K562 (cell line): ENCODE results near the gene GRIN1. TPM values are rescaled to one million over a fixed set of nuclear protein-coding genes. Genes with fewer than 3 reads are reported as not detected.
A peak's percentile ranks its signal among the peaks of the same experiment; 100 is the strongest.

ENCODE experiments used
- BHLHE40 ChIP-seq: IDR thresholded peaks from 2 replicates; pipeline ENCODE4 v1.6.1; 2011; ENCODE audit warnings: low read length, improper control_type of control experiment
- CAMTA2 ChIP-seq: fragments of 250-450 bp; sonication (Bioruptor Pico); conservative IDR thresholded peaks from 2 replicates; pipeline ENCODE4 v1.5.1; 2022
- DNMT1 ChIP-seq: fragments of 450-650 bp; IDR thresholded peaks from 2 replicates; pipeline ENCODE4 v1.6.1; 2016; ENCODE audit warnings: antibody characterized with exemption, mild to moderate bottlenecking
- HNRNPL ChIP-seq: fragments of 200-400 bp; formaldehyde crosslinking; IDR thresholded peaks from 2 replicates; pipeline ENCODE4 v1.6.1; 2017; ENCODE audit warnings: low read depth, mild to moderate bottlenecking, low read length
- MEIS2 ChIP-seq: fragments of 450-650 bp; IDR thresholded peaks from 2 replicates; pipeline ENCODE4 v1.6.1; 2014; ENCODE audit warnings: mild to moderate bottlenecking; ENCODE audit not compliant: partially characterized antibody
- MXI1 ChIP-seq: IDR thresholded peaks from 2 replicates; pipeline ENCODE4 v1.6.1; 2011; ENCODE audit warnings: low read depth, mild to moderate bottlenecking, improper control_type of control experiment, low read length
- NCOA1 ChIP-seq: fragments of 450-650 bp; IDR thresholded peaks from 2 replicates; pipeline ENCODE4 v1.6.1; 2016; ENCODE audit warnings: low read depth
- POLR2H ChIP-seq: IDR thresholded peaks from 2 replicates; pipeline ENCODE4 v1.6.1; 2016; ENCODE audit warnings: missing genetic modification characterization, low read depth, mild to moderate bottlenecking, control low read depth, missing compliant biosample characterization, moderate library complexity
- SAP30 ChIP-seq: fragments of 200-600 bp; sonication (generic); IDR thresholded peaks from 2 replicates; pipeline ENCODE4 v1.6.1; 2012; ENCODE audit warnings: borderline replicate concordance, low read depth, mild to moderate bottlenecking, moderate library complexity, low read length, control low read depth, inconsistent platforms; ENCODE audit not compliant: insufficient read depth, poor library complexity, severe bottlenecking
- SIN3A ChIP-seq, 2 experiments: fragments of 150-350 bp in 1 of 2; IDR thresholded peaks; 2 replicates each; pipeline ENCODE4 v1.6.1; 2011 to 2016; ENCODE audit warnings: borderline replicate concordance in 2 of 2, low read depth in 2 of 2, low read length in 2 of 2, mild to moderate bottlenecking in 2 of 2, moderate library complexity in 2 of 2; ENCODE audit not compliant: control insufficient read depth in 1 of 2
- polyA plus RNA-seq, 8 experiments: library from polyadenylated mRNA; depleted of rRNA in 4 of 8; stranded (reverse) in 5 of 8; unstranded in 3 of 8; fragments of >200 nt; fragmentation: Nextera tagmentation in 2 of 8; fragmentation: Illumina TruSeq in 1 of 8; extraction: Ambion mirVana in 2 of 8; extraction: Trizol in 1 of 8; gene quantifications; 2 replicates each; pipeline versions ENCODE4 v1.2.1 to v1.2.3, GENCODE V29; 2011 to 2014; ENCODE audit warnings: inconsistent platforms in 1 of 8, missing spikeins in 1 of 8
- total RNA-seq, 7 experiments: library from RNA; depleted of rRNA in 6 of 7; stranded (reverse); fragments of >200 nt in 6 of 7; fragmentation: Illumina TruSeq in 2 of 7; extraction: Trizol in 2 of 7; gene quantifications; 2 replicates each; pipeline versions ENCODE4 v1.2.1 to v1.2.3, GENCODE V29; 2011 to 2021; ENCODE audit warnings: low replicate concordance in 1 of 7
- TF ChIP-seq, protein P1 (sequence below), 2 experiments: IDR thresholded peaks; 2 replicates each; pipeline ENCODE4 v1.6.1; 2011; ENCODE audit warnings: borderline replicate concordance in 1 of 2, control low read depth in 1 of 2, low read depth in 1 of 2, low read length in 1 of 2, mild to moderate bottlenecking in 1 of 2, mixed read lengths in 1 of 2, moderate library complexity in 1 of 2; ENCODE audit not compliant: insufficient read depth in 1 of 2, insufficient read length in 1 of 2, poor library complexity in 1 of 2, severe bottlenecking in 1 of 2; ENCODE audit errors: extremely low read depth in 1 of 2
- TF ChIP-seq, protein P2 (sequence below): fragments of 250-450 bp; sonication (Bioruptor Pico); IDR thresholded peaks from 2 replicates; pipeline ENCODE4 v1.5.0; 2021
- TF ChIP-seq, protein P3 (sequence below): conservative IDR thresholded peaks from 2 replicates; pipeline ENCODE4 v1.6.1; 2011; ENCODE audit warnings: low read depth, mild to moderate bottlenecking, low read length; ENCODE audit not compliant: control insufficient read depth
- TF ChIP-seq, protein P4 (sequence below): fragments of 450-650 bp; conservative IDR thresholded peaks from 2 replicates; pipeline ENCODE4 v1.6.1; 2016; ENCODE audit warnings: missing genetic modification characterization, low read depth, mild to moderate bottlenecking, control low read depth, missing compliant biosample characterization
- TF ChIP-seq, protein P5 (sequence below): sonication (generic); formaldehyde crosslinking; IDR thresholded peaks from 2 replicates; pipeline ENCODE4 v1.9.0; 2022; ENCODE audit warnings: mild to moderate bottlenecking, missing genetic modification reagents
- TF ChIP-seq, protein P6 (sequence below), 2 experiments: fragments of 250-450 bp in 1 of 2; fragments of 450-650 bp in 1 of 2; sonication (Bioruptor Pico) in 1 of 2; IDR thresholded peaks; 2 replicates each; pipeline versions ENCODE4 v1.6.1 to v1.8.0; 2016 to 2021; ENCODE audit warnings: mild to moderate bottlenecking in 2 of 2, moderate library complexity in 2 of 2, missing compliant biosample characterization in 1 of 2, missing genetic modification characterization in 1 of 2
- TF ChIP-seq, protein P7 (sequence below): IDR thresholded peaks from 2 replicates; pipeline ENCODE4 v1.6.1; 2011; ENCODE audit not compliant: insufficient read length; ENCODE audit errors: extremely low read depth

GRIN1 gene
- total and polyA plus RNA-seq, 9 of the 15 experiments (the other 6 are each of a cell fraction or from before 2014, with no cell fraction given), result 0.03 to 0.35 (median 0.16) TPM; not detected in 6

DNA sequence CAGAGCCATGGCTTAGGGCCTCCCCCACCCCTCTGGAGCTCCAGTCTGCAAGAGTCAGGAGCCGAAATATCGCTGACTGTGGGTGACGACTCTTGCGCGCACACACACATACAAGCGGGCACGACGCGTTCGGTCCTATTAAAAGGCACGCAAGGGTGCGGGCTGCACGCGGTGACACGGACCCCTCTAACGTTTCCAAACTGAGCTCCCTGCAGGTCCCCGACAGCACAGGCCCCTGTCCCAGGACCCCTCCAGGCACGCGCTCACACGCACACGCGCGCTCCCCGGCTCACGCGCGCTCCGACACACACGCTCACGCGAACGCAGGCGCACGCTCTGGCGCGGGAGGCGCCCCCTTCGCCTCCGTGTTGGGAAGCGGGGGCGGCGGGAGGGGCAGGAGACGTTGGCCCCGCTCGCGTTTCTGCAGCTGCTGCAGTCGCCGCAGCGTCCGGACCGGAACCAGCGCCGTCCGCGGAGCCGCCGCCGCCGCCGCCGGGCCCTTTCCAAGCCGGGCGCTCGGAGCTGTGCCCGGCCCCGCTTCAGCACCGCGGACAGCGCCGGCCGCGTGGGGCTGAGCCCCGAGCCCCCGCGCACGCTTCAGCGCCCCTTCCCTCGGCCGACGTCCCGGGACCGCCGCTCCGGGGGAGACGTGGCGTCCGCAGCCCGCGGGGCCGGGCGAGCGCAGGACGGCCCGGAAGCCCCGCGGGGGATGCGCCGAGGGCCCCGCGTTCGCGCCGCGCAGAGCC lies at the start of gene GRIN1 (continued):
- TF ChIP-seq SIN3A (IDR thresholded peaks at IDR 0.05; ENCODE audit: borderline replicate concordance in 2 of 2, control insufficient read depth in 1 of 2, low read depth in 2 of 2, low read length in 2 of 2) (peak; percentile 69 to 98; a peak in 3 of 4 replicates), BHLHE40 (peak; percentile 38; the same call in 1 of the 2 replicates), POLR2H (no peak), CAMTA2 (CRISPR knock-in tag) (no peak), SAP30 (peak; percentile 81), HNRNPL (no peak), NCOA1 (no peak), DNMT1 (no peak), MEIS2 (no peak), MXI1 (peak; percentile 66; the same call in 1 of the 2 replicates)
- TF ChIP-seq, protein P1, sequence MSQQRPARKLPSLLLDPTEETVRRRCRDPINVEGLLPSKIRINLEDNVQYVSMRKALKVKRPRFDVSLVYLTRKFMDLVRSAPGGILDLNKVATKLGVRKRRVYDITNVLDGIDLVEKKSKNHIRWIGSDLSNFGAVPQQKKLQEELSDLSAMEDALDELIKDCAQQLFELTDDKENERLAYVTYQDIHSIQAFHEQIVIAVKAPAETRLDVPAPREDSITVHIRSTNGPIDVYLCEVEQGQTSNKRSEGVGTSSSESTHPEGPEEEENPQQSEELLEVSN (IDR thresholded peaks at IDR 0.05; ENCODE audit: borderline replicate concordance in 1 of 2, extremely low read depth in 1 of 2, insufficient read depth in 1 of 2, insufficient read length in 1 of 2, low read depth in 1 of 2, low read length in 1 of 2, poor library complexity in 1 of 2, severe bottlenecking in 1 of 2), result peak in 1 of 2 experiments; percentile 56
- TF ChIP-seq, protein P2, sequence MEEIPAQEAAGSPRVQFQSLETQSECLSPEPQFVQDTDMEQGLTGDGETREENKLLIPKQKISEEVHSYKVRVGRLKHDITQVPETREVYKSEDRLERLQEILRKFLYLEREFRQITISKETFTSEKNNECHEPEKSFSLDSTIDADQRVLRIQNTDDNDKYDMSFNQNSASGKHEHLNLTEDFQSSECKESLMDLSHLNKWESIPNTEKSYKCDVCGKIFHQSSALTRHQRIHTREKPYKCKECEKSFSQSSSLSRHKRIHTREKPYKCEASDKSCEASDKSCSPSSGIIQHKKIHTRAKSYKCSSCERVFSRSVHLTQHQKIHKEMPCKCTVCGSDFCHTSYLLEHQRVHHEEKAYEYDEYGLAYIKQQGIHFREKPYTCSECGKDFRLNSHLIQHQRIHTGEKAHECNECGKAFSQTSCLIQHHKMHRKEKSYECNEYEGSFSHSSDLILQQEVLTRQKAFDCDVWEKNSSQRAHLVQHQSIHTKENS, result no peak
- TF ChIP-seq, protein P3, sequence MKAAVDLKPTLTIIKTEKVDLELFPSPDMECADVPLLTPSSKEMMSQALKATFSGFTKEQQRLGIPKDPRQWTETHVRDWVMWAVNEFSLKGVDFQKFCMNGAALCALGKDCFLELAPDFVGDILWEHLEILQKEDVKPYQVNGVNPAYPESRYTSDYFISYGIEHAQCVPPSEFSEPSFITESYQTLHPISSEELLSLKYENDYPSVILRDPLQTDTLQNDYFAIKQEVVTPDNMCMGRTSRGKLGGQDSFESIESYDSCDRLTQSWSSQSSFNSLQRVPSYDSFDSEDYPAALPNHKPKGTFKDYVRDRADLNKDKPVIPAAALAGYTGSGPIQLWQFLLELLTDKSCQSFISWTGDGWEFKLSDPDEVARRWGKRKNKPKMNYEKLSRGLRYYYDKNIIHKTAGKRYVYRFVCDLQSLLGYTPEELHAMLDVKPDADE, result peak; percentile 70; the same call in 1 of the 2 replicates
- TF ChIP-seq, protein P4, sequence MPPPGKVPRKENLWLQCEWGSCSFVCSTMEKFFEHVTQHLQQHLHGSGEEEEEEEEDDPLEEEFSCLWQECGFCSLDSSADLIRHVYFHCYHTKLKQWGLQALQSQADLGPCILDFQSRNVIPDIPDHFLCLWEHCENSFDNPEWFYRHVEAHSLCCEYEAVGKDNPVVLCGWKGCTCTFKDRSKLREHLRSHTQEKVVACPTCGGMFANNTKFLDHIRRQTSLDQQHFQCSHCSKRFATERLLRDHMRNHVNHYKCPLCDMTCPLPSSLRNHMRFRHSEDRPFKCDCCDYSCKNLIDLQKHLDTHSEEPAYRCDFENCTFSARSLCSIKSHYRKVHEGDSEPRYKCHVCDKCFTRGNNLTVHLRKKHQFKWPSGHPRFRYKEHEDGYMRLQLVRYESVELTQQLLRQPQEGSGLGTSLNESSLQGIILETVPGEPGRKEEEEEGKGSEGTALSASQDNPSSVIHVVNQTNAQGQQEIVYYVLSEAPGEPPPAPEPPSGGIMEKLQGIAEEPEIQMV, result no peak
- TF ChIP-seq, protein P5, sequence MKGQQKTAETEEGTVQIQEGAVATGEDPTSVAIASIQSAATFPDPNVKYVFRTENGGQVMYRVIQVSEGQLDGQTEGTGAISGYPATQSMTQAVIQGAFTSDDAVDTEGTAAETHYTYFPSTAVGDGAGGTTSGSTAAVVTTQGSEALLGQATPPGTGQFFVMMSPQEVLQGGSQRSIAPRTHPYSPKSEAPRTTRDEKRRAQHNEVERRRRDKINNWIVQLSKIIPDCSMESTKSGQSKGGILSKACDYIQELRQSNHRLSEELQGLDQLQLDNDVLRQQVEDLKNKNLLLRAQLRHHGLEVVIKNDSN (CRISPR knock-in tag), result no peak; the same call in 1 of the 2 replicates
- TF ChIP-seq, protein P6, sequence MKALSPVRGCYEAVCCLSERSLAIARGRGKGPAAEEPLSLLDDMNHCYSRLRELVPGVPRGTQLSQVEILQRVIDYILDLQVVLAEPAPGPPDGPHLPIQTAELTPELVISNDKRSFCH (CRISPR knock-in tag; IDR thresholded peaks at IDR 0.05), result no peak
- TF ChIP-seq, protein P6 (tag; IDR thresholded peaks at IDR 0.05), result 0 out of 2 replicates have a peak, but pooled peaks have one; percentile 42
- TF ChIP-seq, protein P7, sequence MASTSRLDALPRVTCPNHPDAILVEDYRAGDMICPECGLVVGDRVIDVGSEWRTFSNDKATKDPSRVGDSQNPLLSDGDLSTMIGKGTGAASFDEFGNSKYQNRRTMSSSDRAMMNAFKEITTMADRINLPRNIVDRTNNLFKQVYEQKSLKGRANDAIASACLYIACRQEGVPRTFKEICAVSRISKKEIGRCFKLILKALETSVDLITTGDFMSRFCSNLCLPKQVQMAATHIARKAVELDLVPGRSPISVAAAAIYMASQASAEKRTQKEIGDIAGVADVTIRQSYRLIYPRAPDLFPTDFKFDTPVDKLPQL, result no peak
